Endothelial cell of umbilical vein (primary cell): ENCODE data around the gene SMOC2. TPM values are rescaled to one million over a fixed set of nuclear protein-coding genes. Genes with fewer than 3 reads are reported as not detected.

Source experiments
- BruUV-seq: library from RNA; stranded (reverse); fragments of 400-500 nt; replicated peaks from 2 replicates; lab custom pipeline; 2021; lab: Mats Ljungman, UMichigan
- CTCF ChIA-PET: fragments of 300-600, 350-600 bp; sonication (Branson Sonifier 250); formaldehyde crosslinking; loops from one replicate; lab custom pipeline; 2021; ENCODE audit warnings: antibody characterized with exemption, inconsistent platforms; lab: Charles Lee
- POLR2A ChIA-PET: fragments of 300-600, 350-600 bp; sonication (Branson Sonifier 250); formaldehyde crosslinking; loops from one replicate; lab custom pipeline; 2021; ENCODE audit warnings: antibody characterized with exemption, inconsistent platforms; lab: Charles Lee
- DNase-seq: peaks from one replicate; pipeline ENCODE4 v3.0.0-alpha.2; 2011; ENCODE audit warnings: low read depth, low spot score
- FAIRE-seq: peaks from 2 replicates; lab custom pipeline; 2011; peaks lifted over from hg19 to GRCh38; lab: Jason Lieb, UNC
- H2AFZ ChIP-seq: 2 replicates; pipeline ENCODE4 v1.6.0; 2012; ENCODE audit warnings: low read depth, low read length, control low read depth, inconsistent platforms
- H3K27ac ChIP-seq: 2 replicates; pipeline ENCODE4 v1.5.1; 2011; ENCODE audit warnings: low read depth, mild to moderate bottlenecking, control low read depth, low read length, moderate library complexity; ENCODE audit not compliant: insufficient read depth
- H3K27me3 ChIP-seq, 2 experiments: 2 replicates each; pipeline versions ENCODE4 v1.6.0 to v1.6.1; 2011; ENCODE audit warnings: low read length in 2 of 2, mixed read lengths in 1 of 2; ENCODE audit not compliant: control insufficient read depth in 2 of 2, insufficient read depth in 2 of 2
- H3K36me3 ChIP-seq, 2 experiments: 2 replicates in 1 of 2; 3 replicates in 1 of 2; pipeline ENCODE4 v1.5.1; 2011; ENCODE audit warnings: low read length in 2 of 2, mild to moderate bottlenecking in 1 of 2, moderate library complexity in 1 of 2; ENCODE audit not compliant: control insufficient read depth in 2 of 2, insufficient read depth in 2 of 2; ENCODE audit errors: extremely low read depth in 1 of 2
- H3K4me1 ChIP-seq: 3 replicates; pipeline ENCODE4 v1.5.1; 2011; ENCODE audit warnings: mild to moderate bottlenecking, low read length; ENCODE audit not compliant: control insufficient read depth, insufficient read depth; ENCODE audit errors: extremely low read depth
- H3K4me2 ChIP-seq: 2 replicates; pipeline ENCODE4 v1.6.1; 2011; ENCODE audit warnings: low read length, control low read depth, mixed read lengths; ENCODE audit not compliant: insufficient read depth
- H3K4me3 ChIP-seq, 3 experiments: fragments of 200-600 bp in 1 of 3; sonication (generic), shearing (Covaris generic) in 1 of 3; replicated peaks in 1 of 3; 2 replicates each; pipeline ENCODE4 v1.5.1; 2011 to 2016; ENCODE audit warnings: control low read depth in 3 of 3, low read length in 3 of 3, mild to moderate bottlenecking in 2 of 3, inconsistent platforms in 1 of 3, low read depth in 1 of 3, moderate library complexity in 1 of 3; ENCODE audit not compliant: insufficient read depth in 1 of 3
- H3K79me2 ChIP-seq: 2 replicates; pipeline ENCODE4 v1.6.0; 2012; ENCODE audit warnings: low read length, inconsistent platforms; ENCODE audit not compliant: control insufficient read depth, insufficient read depth
- H3K9ac ChIP-seq: replicated peaks from 2 replicates; pipeline ENCODE3; 2011; ENCODE audit warnings: low read length, control low read depth; ENCODE audit not compliant: insufficient read depth; ENCODE audit errors: extremely low read depth
- H3K9me1 ChIP-seq: replicated peaks from 3 replicates; pipeline ENCODE4 v1.6.0; 2011; ENCODE audit warnings: mild to moderate bottlenecking, low read length; ENCODE audit not compliant: control insufficient read depth, insufficient read depth; ENCODE audit errors: extremely low read depth
- H3K9me3 ChIP-seq: replicated peaks from 2 replicates; pipeline ENCODE4 v1.5.1; 2012; ENCODE audit warnings: low read length, inconsistent platforms; ENCODE audit not compliant: control insufficient read depth, insufficient read depth
- H4K20me1 ChIP-seq: replicated peaks from 2 replicates; pipeline ENCODE3; 2011; ENCODE audit warnings: mild to moderate bottlenecking, low read length; ENCODE audit not compliant: control insufficient read depth, insufficient read depth; ENCODE audit errors: extremely low read depth
- CTCF ChIP-seq, 2 donors: IDR thresholded peaks; 1 replicate in 1 of 2; 2 replicates in 1 of 2; pipeline ENCODE4 v1.5.1; 2011; ENCODE audit warnings: low read length in 2 of 2, mild to moderate bottlenecking in 2 of 2, moderate library complexity in 2 of 2, control low read depth in 1 of 2, inconsistent platforms in 1 of 2, low read depth in 1 of 2; ENCODE audit not compliant: insufficient read depth in 1 of 2; ENCODE audit errors: extremely low read depth in 1 of 2
- EZH2 ChIP-seq: IDR thresholded peaks from 2 replicates; pipeline ENCODE4 v1.6.1; 2012; ENCODE audit warnings: borderline replicate concordance, low read depth, mild to moderate bottlenecking, moderate library complexity, low read length, inconsistent platforms; ENCODE audit not compliant: severe bottlenecking
- FOS ChIP-seq: IDR thresholded peaks from 2 replicates; pipeline ENCODE4 v1.6.1; 2011; ENCODE audit warnings: mild to moderate bottlenecking, low read length, moderate library complexity, borderline replicate concordance; ENCODE audit not compliant: insufficient read depth
- GATA2 ChIP-seq: IDR thresholded peaks from 2 replicates; pipeline ENCODE4 v1.7.0; 2011; ENCODE audit warnings: low read depth, mild to moderate bottlenecking, moderate library complexity, mixed read lengths, low read length; ENCODE audit not compliant: insufficient read length, insufficient read depth
- JUN ChIP-seq: IDR thresholded peaks from 2 replicates; pipeline ENCODE4 v1.6.1; 2011; ENCODE audit warnings: borderline replicate concordance, low read depth; ENCODE audit not compliant: insufficient read length, insufficient read depth
- MAX ChIP-seq: IDR thresholded peaks from 2 replicates; pipeline ENCODE4 v1.6.1; 2011; ENCODE audit not compliant: insufficient read depth, insufficient read length
- MYC ChIP-seq: IDR thresholded peaks from one replicate; pipeline ENCODE4 v1.6.1; 2011; ENCODE audit warnings: mild to moderate bottlenecking, low read depth, low read length
- POLR2A ChIP-seq: IDR thresholded peaks from 2 replicates; pipeline ENCODE4 v1.6.1; 2012; ENCODE audit warnings: low read depth, mild to moderate bottlenecking, control low read depth, low read length
- POLR2AphosphoS5 ChIP-seq: IDR thresholded peaks from 2 replicates; pipeline ENCODE4 v1.6.1; 2012; ENCODE audit warnings: low read depth, mild to moderate bottlenecking, control low read depth, low read length, moderate library complexity; ENCODE audit not compliant: insufficient read depth
- dilution Hi-C: fragments of 300-500 bp; cut with MboI; formaldehyde crosslinking; loops from one replicate; pipeline ENCODE4 v1.15.0; 2019; ENCODE audit warnings: low sequenced_read_pairs; ENCODE audit not compliant: extremely low pct_ligation_motif_present
- intact Hi-C: fragments of 100-400 bp; cut with micrococcal nuclease; formaldehyde crosslinking; loops from one replicate; pipeline ENCODE4 v1.10.0; 2022
- polyA plus RNA-seq, 4 experiments: library from polyadenylated mRNA; depleted of rRNA in 3 of 4; stranded (reverse) in 3 of 4; unstranded in 1 of 4; fragments of >200 nt; gene quantifications; 2 replicates each; pipeline versions ENCODE4 v1.2.1 to v1.2.3, GENCODE V29; 2011 to 2012; ENCODE audit warnings: missing spikeins in 1 of 4
- total RNA-seq: library from RNA; stranded (reverse); gene quantifications from 2 replicates; pipeline ENCODE4 v1.2.3, GENCODE V29; 2021

Gene SMOC2
- total and polyA plus RNA-seq, 2 donors (not counting 3 experiments of a cell fraction or from before 2014, with no cell fraction given): not detected

GRCh38 chr6:168664956-168665355 is 224.0 kb downstream of the SMOC2 start:
- H3K79me2 ChIP-seq: no peaks in the 10 kb centered on the region
- H3K9me1 ChIP-seq: no peaks in the 10 kb centered on the region
- no peaks in the 10 kb centered on the region for H3K27me3 ChIP-seq
- no TSS peak for BruUV-seq
- TF ChIP-seq GATA2 (no peak), CTCF (IDR thresholded peaks at IDR 0.05; ENCODE audit: extremely low read depth in 1 of 2, insufficient read depth in 1 of 2, low read depth in 1 of 2, low read length in 2 of 2) (no peak), JUN (no peak), EZH2 (no peak), POLR2AphosphoS5 (no peak), POLR2A (no peak), MAX (no peak), FOS (no peak), MYC (no peak)
- H3K27ac ChIP-seq: no peak overlapping the region
- no peaks in the 10 kb centered on the region for H3K4me1 ChIP-seq
- H4K20me1 ChIP-seq: no peaks in the 10 kb centered on the region
- dilution Hi-C loops (no loop called here), intact Hi-C loops (no loop called here)
- H3K4me2 ChIP-seq: no peak overlapping the region
- H2AFZ ChIP-seq: no peak overlapping the region
- FAIRE-seq (no peak), DNase-seq (no peak)
- H3K9me3 ChIP-seq: peaks cover 4% of the 10 kb centered on the region
- ChIA-PET POLR2A (no interaction called here), CTCF (no interaction called here)
- no peak overlapping the region for H3K9ac ChIP-seq
- H3K4me3 ChIP-seq: no peak overlapping the region
- no peaks in the 10 kb centered on the region for H3K36me3 ChIP-seq
